KOPT-K1 (cell line): ENCODE data around the gene CENPL.
"Not testable (repeated sequence)": the region's sequence is repeated elsewhere in the genome, so short reads cannot be mapped to it uniquely, and the experiment has no call there.

ENCODE experiments used
- H3K27ac ChIP-seq: fragments of 200-600 bp; sonication (generic); 2 replicates; pipeline ENCODE4 v1.5.1; 2016; ENCODE audit warnings: antibody characterized with exemption, mild to moderate bottlenecking, low read depth, low read length; ENCODE audit not compliant: poor library complexity, severe bottlenecking
- H3K36me3 ChIP-seq: fragments of 200-600 bp; sonication (generic); 2 replicates; pipeline ENCODE4 v1.5.1; 2017; ENCODE audit warnings: antibody characterized with exemption, mild to moderate bottlenecking, low read length, moderate library complexity; ENCODE audit not compliant: insufficient read depth
- H3K9me3 ChIP-seq: fragments of 200-600 bp; sonication (generic); 2 replicates; pipeline ENCODE4 v1.5.1; 2017; ENCODE audit warnings: antibody characterized with exemption, low read length, mild to moderate bottlenecking; ENCODE audit not compliant: insufficient read depth, poor library complexity, severe bottlenecking

CENPL gene

DNA sequence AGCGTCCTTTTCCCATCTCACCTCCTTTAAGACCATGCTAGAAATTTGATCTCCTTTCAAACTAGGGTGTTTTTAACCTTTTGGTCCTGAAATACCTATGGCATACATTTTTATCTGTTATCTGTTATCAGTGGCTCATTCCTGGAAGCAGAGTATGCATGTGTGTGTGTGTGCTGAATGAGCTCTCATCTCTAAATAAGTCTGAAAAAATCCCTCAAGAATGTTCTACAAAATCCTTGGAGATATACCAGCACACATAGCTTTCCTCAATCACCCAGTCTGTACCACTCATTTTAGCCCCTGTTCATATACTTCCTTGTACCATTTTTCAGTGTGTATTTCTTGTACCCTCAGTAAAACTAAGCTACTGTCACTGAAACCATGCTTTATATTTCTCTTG, 6.2 kb downstream of the CENPL start:
- H3K9me3 ChIP-seq: peaks cover 14% of the 10 kb centered on the region

DNA sequence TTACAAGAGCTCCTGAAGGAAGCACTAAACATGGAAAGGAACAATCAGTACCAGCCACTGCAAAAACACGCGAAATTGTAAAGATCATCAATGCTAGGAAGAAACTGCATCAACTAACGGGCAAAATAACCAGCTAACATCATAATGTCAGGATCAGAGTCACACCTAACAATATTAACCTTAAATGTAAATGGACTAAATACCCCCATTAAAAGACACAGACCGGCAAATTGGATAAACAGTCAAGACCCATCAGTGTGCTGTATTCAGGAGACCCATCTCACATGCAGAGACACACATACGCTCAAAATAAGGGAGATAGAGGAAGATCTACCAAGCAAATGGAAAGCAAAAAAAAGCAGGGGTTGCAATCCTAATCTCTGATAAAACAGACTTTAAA, 11.0 kb downstream of the CENPL start:
- H3K27ac ChIP-seq: not testable (repeated sequence)
- peaks cover 44% of the 10 kb centered on the region for H3K36me3 ChIP-seq
- H3K9me3 ChIP-seq: peaks cover 14% of the 10 kb centered on the region

More for the DNA sequence above, 6.2 kb downstream of the CENPL start:
- peaks cover 48% of the 10 kb centered on the region for H3K36me3 ChIP-seq
- no peak overlapping the region for H3K27ac ChIP-seq

DNA sequence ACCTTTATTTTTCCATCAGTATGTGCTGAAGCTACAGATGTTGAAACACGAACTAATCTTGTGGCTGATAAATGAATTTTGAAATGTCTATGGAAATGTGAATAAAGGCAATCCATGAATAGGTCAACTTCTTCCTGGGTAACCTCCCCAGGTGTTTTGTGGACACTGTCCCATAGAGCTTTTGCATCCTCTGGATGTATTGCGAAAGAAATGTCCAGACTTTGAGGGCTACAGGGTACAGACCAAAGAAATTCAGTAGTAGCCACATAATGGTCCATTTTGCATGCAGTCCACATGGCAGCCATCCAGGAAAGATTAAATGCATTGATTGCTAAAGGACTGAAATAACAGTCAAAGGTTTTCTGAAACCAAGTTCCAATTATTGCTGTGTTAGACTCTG, 21.7 kb downstream of the CENPL start:
- Histone ChIP-seq H3K27ac (no peak overlapping the region), H3K36me3 (peaks cover 98% of the 10 kb centered on the region), H3K9me3 (no peaks in the 10 kb centered on the region)

DNA sequence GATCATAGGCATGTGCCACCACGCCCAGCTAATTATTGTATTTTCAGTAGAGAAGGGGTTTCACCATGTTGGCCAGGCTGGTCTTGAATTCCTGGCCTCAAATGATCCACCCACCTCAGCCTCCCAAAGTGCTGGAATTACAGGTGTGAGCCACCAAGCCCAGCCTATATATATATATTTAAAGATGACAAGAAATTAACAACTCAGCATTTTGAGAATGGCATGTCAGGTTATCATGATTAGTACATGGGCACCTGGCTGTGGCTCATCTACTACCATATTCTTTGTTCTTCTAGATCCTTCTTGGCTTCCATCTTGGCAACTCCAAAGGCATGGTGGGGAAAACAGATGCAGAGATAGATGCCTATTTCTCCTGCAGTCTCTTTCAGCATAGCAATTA, 24.7 kb downstream of the CENPL start:
- not testable (repeated sequence) for H3K27ac ChIP-seq
- Histone ChIP-seq H3K9me3 (peaks cover 16% of the 10 kb centered on the region), H3K36me3 (peaks cover 97% of the 10 kb centered on the region)

DNA sequence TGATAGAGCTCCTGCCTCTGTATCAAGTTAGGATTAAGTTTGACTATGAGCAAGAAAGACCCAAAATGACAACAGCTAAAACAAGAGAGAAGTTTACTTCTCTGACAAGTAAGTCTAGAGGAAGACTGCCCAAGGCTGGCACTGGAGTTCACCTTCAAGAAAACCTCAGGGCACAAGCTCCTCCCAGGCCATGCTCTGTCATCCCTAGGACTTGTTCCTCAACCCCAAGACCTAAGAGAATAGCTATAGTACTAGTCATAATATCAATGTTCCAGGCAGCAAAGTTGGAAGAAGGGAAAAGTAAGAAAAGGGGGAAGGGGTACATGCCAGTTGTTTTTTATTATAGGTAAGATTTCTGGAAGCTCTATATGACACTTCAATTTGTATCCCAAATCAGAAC, 26.6 kb downstream of the CENPL start:
- Histone ChIP-seq H3K9me3 (peaks cover 17% of the 10 kb centered on the region), H3K36me3 (peaks cover 88% of the 10 kb centered on the region), H3K27ac (no peak overlapping the region)

DNA sequence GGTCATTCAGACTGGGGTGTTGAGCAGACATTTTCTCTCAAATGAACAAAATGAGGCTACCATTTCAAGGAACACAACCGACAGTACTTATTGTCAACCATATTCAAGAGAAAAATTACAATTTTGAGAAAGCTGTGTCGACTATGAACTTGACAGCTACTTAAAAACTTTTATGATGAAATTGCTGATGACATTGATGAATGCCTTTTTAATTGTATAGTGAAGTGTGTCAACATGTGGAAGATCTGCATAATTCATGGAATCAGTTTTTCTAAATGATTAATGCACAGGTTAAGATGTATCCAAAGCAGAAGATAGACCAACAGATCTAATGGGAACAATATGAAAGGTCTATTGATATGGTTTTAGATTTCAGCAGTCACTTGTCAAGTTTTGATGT, 34.8 kb downstream of the CENPL start:
- Histone ChIP-seq H3K36me3 (peaks cover 69% of the 10 kb centered on the region), H3K9me3 (no peaks in the 10 kb centered on the region), H3K27ac (no peak overlapping the region)

DNA sequence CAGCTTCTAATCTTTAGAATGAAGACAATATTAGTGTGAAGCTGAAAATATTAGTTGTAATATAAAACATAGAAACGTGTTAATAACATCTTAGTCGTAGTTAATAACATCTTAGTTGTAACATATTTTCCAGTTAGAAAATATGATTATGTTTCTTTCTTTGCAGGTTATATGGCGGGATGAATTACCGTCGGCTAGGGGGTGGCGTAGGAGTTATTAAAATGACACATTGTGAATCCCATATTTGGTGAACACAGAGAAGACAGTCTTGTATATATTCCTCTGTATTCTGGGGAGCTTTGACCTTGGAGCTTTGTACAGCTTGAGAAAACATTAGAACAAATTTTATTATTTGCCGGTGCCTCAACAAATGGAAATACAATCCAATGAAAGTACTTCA, 39.7 kb downstream of the CENPL start:
- Histone ChIP-seq H3K36me3 (peaks cover 83% of the 10 kb centered on the region), H3K9me3 (no peaks in the 10 kb centered on the region), H3K27ac (no peak overlapping the region)

DNA sequence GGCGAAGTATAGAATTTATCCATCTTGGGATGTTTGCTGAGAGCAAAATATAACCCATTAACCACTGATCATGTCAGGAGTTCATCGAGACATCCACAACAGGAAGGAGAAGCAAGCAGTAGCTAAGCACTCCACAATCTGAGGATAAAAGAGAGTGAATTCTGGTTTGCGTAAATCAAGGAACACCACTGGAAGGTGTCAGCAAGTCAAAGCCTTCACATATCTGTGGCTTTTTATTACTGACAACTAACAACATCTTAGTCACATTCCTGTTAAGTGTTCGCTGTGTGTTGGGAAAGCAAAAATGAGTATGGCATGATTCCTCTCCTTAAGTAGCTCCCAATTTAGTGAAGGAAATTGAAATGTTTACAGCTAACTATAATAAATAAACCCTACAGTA, 44.7 kb downstream of the CENPL start:
- Histone ChIP-seq H3K9me3 (no peaks in the 10 kb centered on the region), H3K36me3 (peaks cover 92% of the 10 kb centered on the region), H3K27ac (no peak overlapping the region)

DNA sequence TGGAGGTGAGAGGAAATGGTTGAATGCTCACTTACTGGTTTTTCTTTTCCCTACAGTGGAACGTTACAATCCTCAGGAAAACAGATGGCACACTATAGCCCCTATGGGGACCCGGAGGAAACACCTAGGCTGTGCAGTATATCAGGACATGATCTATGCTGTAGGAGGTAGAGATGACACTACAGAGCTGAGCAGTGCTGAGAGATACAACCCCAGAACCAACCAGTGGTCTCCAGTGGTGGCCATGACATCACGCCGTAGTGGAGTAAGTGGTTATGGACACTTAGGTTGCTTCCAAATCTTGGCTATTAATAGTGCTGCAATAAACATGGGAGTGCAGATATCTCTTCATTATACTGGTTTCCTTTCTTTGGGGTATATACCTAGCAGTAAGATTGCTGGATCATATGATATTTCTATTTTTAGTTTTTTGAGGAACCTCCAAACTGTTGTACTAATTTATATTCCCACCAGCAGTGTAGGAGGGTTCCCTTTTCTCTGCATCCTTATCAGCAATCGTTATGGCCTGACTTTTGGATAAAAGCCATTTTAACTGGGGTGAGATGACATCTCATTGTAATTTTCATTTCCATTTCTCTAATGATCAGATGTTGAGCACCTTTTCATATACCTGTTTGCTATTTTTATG, 49.0 kb downstream of the CENPL start:
- no peaks in the 10 kb centered on the region for H3K9me3 ChIP-seq

DNA sequence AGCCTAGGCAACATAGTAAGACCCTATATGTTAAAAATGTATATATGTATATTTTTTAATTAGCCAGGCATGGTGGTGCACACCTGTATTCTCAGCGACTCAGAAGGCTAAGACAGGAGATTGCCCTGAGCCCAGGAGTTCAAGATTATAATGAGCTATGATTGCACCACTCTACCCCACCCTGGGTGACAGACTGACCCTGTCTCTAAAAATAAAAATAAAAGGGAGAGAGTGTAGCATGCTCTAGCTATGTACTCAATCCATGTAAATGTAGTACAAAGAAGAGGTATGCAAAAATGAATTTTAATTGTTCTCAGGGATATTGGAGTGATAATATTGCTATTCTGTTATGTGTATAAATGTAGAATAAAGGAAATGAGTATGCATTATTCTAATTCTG, 53.1 kb downstream of the CENPL start:
- Histone ChIP-seq H3K36me3 (peaks cover 59% of the 10 kb centered on the region), H3K9me3 (no peaks in the 10 kb centered on the region), H3K27ac (no peak overlapping the region)

More for the DNA sequence above, 49.0 kb downstream of the CENPL start:
- Histone ChIP-seq H3K36me3 (peaks cover 66% of the 10 kb centered on the region), H3K27ac (no peak overlapping the region)

DNA sequence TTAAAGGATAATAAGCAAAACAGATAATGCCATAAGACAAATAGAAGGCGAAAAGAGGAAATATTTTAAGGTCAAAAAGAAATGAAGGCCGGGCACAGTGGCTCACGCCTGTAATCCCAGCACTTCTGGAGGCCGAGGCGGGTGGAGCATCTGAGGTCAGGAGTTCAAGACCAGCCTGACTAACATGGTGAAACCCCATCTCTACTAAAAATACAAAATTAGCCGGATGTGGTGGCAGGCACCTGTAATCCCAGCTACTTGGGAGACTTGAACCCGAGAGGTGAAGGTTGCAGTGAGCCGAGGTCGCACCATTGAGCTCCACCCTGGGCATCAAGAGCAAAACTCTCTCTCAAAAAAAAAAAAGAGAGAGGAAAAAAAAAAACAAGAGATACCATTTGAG, 54.4 kb downstream of the CENPL start:
- H3K27ac ChIP-seq, H3K9me3 ChIP-seq: not testable (repeated sequence)
- peaks cover 55% of the 10 kb centered on the region for H3K36me3 ChIP-seq

DNA sequence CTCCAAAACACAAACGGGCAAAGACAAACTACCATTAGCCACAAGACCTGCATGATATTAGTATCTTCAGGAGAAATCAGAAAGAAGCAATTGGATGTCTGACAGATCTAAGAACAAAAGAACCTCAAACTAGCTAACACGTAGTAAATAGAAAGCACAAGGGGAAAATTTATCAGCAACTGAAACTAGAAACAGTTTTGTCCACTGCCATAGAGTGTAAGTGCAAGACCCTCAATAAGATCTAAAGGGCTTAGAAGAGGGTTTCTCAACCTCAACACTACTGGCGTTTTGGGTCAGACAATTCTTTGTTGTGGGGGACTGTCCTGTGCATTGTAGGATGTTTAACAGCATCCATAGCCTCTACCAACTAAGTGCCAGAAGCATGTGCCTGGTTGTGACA, 55.9 kb downstream of the CENPL start:
- H3K9me3 ChIP-seq: peaks cover 6% of the 10 kb centered on the region
- H3K36me3 ChIP-seq: peaks cover 40% of the 10 kb centered on the region
- no peak overlapping the region for H3K27ac ChIP-seq

DNA sequence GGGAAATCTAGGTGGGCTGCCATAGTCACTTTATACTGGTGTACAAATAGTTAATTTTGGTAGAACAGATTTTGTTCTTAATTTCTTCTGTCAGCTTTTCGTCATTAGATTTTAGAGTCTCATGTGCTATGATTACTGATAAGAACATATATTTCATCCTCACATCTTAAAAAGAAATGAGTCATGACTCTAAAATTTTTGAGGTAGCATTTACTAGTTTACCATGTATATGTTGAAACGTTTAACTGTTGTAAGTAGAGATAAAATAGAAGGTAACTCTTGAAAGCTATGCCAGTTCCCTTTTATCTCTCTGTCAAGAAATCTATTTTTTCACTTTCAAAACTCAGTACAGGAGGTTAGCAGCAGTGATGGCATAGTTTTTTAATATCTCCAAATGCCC, 56.5 kb downstream of the CENPL start:
- Histone ChIP-seq H3K9me3 (peaks cover 13% of the 10 kb centered on the region), H3K36me3 (peaks cover 40% of the 10 kb centered on the region), H3K27ac (no peak overlapping the region)

DNA sequence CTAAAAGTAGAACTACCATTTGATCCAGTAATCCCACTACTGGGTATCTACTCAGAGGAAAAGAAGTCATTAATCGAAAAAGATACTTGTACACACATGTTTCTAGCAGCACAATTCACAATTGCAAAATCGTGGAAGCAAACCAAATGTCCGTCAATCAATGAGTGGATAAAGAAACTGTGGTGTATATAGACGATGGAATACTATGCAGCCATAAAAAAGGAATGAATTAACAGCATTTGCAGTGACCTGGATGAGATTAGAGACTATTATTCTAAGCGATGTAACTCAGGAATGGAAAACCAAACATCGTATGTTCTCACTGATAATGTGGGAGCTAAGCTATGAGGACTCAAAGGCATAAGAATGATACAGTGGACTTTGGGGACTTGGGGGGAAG, 60.4 kb downstream of the CENPL start:
- not testable (repeated sequence) for H3K27ac ChIP-seq
- H3K9me3 ChIP-seq: peaks cover 41% of the 10 kb centered on the region
- peaks cover 46% of the 10 kb centered on the region for H3K36me3 ChIP-seq

DNA sequence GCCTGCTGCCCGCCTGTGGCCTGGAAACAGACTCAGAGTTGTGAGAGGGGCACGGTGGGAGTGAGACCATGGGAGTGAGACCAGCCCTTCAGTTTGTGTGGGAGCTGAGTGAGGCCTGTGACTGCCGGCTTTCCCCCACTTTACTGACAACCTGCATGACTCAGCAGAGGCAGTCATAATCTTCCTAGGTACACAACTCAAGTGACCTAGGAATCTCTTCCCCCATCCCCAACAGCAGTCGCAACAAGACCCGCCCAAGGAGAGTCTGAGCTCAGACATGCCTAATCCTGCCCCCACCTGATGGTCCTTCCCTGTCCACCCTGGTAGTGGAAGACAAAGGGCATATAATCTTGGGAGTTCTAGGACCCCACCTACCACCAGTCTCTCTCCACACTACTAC, 65.7 kb downstream of the CENPL start:
- H3K27ac ChIP-seq: no peak overlapping the region
- H3K36me3 ChIP-seq: peaks cover 65% of the 10 kb centered on the region

DNA sequence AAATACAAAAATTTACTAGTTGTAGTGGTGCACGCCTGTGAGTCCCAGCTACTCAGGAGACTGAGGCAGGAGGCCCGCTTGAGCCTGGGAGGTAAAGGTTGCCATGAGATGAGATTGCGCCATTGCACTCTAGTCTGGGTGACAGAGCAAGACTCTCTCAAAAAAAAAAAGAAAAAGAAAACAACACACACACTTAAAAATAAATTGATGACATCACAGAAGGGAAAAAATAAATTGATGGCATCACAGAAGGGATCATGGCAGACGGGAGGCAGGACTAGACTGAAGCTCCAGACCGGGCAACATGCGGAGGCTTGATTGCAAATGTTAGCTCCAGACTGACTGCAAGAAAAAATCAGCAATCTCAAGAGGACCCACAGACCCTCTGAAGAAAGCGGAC, 66.6 kb downstream of the CENPL start:
- no peak overlapping the region for H3K27ac ChIP-seq
- H3K36me3 ChIP-seq: peaks cover 74% of the 10 kb centered on the region
- H3K9me3 ChIP-seq: peaks cover 36% of the 10 kb centered on the region

More for the DNA sequence above, 65.7 kb downstream of the CENPL start:
- H3K9me3 ChIP-seq: peaks cover 45% of the 10 kb centered on the region
